Activated CD8-positive, alpha-beta T cell treated with anti-CD3 and anti-CD28 coated beads for 36 hours (primary cell): ENCODE data around the gene CHST9. TPM values are rescaled to one million over a fixed set of nuclear protein-coding genes. Genes with fewer than 3 reads are reported as not detected.

ENCODE experiments used
- ATAC-seq: fragments of 200-7000 bp; cut with Tn5 transposase; one replicate; pipeline ENCODE4 v1.10.0; 2021; ENCODE audit warnings: mild to moderate bottlenecking, moderate library complexity
- CTCF ChIA-PET: fragments of 350-600 bp; sonication (Branson Sonifier 250); formaldehyde crosslinking; loops from one replicate; lab custom pipeline; 2021; ENCODE audit warnings: antibody characterized with exemption; lab: Charles Lee
- POLR2A ChIA-PET: fragments of 350-600 bp; sonication (Branson Sonifier 250); formaldehyde crosslinking; loops from one replicate; lab custom pipeline; 2021; ENCODE audit warnings: antibody characterized with exemption; lab: Charles Lee
- DNase-seq: peaks from one replicate; pipeline ENCODE4 v3.0.0-alpha.2; 2020
- H3K27ac Mint-ChIP-seq: one replicate; pipeline ENCODE4 v1.8.0; 2021; ENCODE audit warnings: mild to moderate bottlenecking, mixed read lengths
- H3K27me3 Mint-ChIP-seq: one replicate; pipeline ENCODE4 v1.8.0; 2021; ENCODE audit warnings: mixed read lengths
- H3K36me3 Mint-ChIP-seq: one replicate; pipeline ENCODE4 v1.8.0; 2021; ENCODE audit warnings: low read depth, mixed read lengths
- H3K4me1 Mint-ChIP-seq: one replicate; pipeline ENCODE4 v1.8.0; 2021; ENCODE audit warnings: low read depth, mixed read lengths
- H3K4me3 Mint-ChIP-seq: one replicate; pipeline ENCODE4 v1.8.0; 2021; ENCODE audit warnings: mild to moderate bottlenecking, moderate library complexity, mixed read lengths
- H3K9me3 Mint-ChIP-seq: one replicate; pipeline ENCODE4 v1.8.0; 2021; ENCODE audit warnings: mixed read lengths
- intact Hi-C: fragments of 100-400 bp; cut with micrococcal nuclease; formaldehyde crosslinking; loops from one replicate; pipeline ENCODE4 v1.10.0; 2022
- total RNA-seq, 2 experiments: library from RNA; stranded (reverse); gene quantifications; one replicate each; pipeline ENCODE4 v1.2.3, GENCODE V29; 2021
- TF ChIP-seq, protein P1 (sequence below): fragments of 200-600 bp; IDR thresholded peaks from one replicate; pipeline ENCODE4 v1.8.0; 2022; ENCODE audit warnings: antibody characterized with exemption, mild to moderate bottlenecking

The CHST9 gene
- total RNA-seq, 2 experiments from 2014 or later: not detected

DNA sequence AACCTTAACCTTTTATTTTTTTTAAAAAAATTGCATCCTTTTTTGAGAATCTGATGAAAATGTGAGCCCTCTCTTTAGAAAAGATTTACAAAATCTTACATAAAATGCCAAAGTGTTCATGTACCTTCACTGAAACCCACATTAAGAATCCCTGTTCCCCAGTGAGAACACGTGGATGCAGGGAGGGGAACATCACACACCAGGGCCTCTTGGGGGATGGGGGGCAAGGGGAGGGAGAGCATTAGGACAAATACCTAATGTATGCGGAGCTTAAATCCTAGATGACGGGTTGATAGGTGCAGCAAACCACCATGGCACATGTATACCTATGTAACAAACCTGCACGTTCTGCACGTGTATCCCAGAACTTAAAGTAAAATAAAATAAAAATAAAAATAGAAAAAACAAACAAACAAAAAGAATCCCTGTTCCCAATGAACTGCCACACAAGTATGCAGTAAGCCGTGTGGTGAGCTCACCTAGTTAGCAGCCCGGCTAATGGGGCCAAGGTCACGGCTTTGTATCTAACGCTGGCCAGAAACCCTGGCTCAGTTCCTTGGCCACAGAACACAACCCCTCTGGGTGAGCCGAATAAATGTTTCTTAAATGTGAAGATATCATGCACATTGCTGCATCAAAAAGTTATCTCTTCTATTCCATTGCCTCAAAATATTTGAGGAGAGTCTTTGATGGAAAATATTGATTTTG is 41.4 kb downstream of the CHST9 start:
- POLR2A ChIA-PET: no interaction called here
- Mint-ChIP-seq H3K27me3 (no peaks in the 10 kb centered on the region), H3K36me3 (no peaks in the 10 kb centered on the region), H3K27ac (no peak overlapping the region), H3K4me3 (no peak overlapping the region), H3K4me1 (no peaks in the 10 kb centered on the region), H3K9me3 (peaks cover 2% of the 10 kb centered on the region)
- ATAC-seq (no peak), DNase-seq (no peak)
- TF ChIP-seq, protein P1, sequence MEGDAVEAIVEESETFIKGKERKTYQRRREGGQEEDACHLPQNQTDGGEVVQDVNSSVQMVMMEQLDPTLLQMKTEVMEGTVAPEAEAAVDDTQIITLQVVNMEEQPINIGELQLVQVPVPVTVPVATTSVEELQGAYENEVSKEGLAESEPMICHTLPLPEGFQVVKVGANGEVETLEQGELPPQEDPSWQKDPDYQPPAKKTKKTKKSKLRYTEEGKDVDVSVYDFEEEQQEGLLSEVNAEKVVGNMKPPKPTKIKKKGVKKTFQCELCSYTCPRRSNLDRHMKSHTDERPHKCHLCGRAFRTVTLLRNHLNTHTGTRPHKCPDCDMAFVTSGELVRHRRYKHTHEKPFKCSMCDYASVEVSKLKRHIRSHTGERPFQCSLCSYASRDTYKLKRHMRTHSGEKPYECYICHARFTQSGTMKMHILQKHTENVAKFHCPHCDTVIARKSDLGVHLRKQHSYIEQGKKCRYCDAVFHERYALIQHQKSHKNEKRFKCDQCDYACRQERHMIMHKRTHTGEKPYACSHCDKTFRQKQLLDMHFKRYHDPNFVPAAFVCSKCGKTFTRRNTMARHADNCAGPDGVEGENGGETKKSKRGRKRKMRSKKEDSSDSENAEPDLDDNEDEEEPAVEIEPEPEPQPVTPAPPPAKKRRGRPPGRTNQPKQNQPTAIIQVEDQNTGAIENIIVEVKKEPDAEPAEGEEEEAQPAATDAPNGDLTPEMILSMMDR: no peak
- CTCF ChIA-PET: no interaction called here
- intact Hi-C loops: no loop called here

- Mint-ChIP-seq H3K27ac (no peak overlapping the region), H3K4me1 (no peaks in the 10 kb centered on the region), H3K4me3 (no peak overlapping the region), H3K27me3 (no peaks in the 10 kb centered on the region), H3K36me3 (no peaks in the 10 kb centered on the region), H3K9me3 (peaks cover under 1% of the 10 kb centered on the region)
- ChIA-PET POLR2A (no interaction called here), CTCF (no interaction called here)
- TF ChIP-seq, protein P1: no peak
- ATAC-seq: no peak
- intact Hi-C loops: no loop called here
- no peak for DNase-seq
These were observed 42.2 kb downstream of the CHST9 start for GRCh38 chr18:27142891-27143290.

DNA sequence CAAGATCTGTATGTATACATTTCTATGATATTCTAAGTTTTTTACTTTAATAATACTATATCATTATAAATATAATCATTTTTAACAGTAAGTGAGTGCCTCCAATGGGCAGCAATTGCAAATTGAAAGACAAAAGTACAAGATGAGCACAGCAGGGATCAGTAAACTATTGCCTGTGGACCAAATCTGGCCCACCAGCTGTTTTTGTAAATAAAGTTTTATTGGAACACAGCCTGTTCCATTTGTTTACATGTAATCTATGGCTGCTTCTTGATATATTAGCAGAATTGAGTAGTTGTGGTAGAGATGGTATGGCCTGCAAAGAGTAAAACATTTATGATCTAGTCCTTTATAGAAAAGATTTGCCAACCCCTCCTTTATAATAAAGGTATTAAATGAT is 43.2 kb downstream of the CHST9 start:
- DNase-seq (no peak), ATAC-seq (no peak)
- POLR2A ChIA-PET: no interaction called here
- no peaks in the 10 kb centered on the region for H3K27me3 Mint-ChIP-seq
- intact Hi-C loops: no loop called here
- H3K4me3 Mint-ChIP-seq: no peak overlapping the region
- CTCF ChIA-PET: no interaction called here
- H3K4me1 Mint-ChIP-seq: no peaks in the 10 kb centered on the region
- no peaks in the 10 kb centered on the region for H3K9me3 Mint-ChIP-seq
- H3K36me3 Mint-ChIP-seq: no peaks in the 10 kb centered on the region
- TF ChIP-seq, protein P1: no peak
- H3K27ac Mint-ChIP-seq: no peak overlapping the region

DNA sequence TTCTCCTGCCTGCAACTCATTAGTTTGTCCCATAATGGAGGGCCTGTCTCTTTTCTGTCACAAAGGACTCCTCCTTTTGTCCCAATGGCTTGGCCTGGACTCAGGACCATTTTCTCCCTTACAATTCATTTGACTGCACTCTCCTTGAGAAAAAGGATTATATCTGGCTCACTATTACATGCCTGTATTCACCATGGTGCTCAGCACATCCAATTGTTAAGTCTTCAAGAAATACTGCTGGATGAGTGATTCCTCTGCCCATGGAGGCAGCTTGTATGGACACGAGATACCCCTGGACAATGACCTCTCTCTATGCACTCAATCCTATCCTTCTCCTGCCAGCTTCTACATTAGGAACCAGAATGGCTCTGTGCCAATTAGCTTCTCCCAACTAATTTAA is 47.0 kb downstream of the CHST9 start:
- Mint-ChIP-seq H3K9me3 (no peaks in the 10 kb centered on the region), H3K4me1 (no peaks in the 10 kb centered on the region), H3K4me3 (no peak overlapping the region), H3K27me3 (no peaks in the 10 kb centered on the region), H3K27ac (no peak overlapping the region), H3K36me3 (no peaks in the 10 kb centered on the region)
- intact Hi-C loops: no loop called here
- ChIA-PET POLR2A (no interaction called here), CTCF (no interaction called here)
- ATAC-seq (no peak), DNase-seq (no peak)
- TF ChIP-seq, protein P1: no peak

DNA sequence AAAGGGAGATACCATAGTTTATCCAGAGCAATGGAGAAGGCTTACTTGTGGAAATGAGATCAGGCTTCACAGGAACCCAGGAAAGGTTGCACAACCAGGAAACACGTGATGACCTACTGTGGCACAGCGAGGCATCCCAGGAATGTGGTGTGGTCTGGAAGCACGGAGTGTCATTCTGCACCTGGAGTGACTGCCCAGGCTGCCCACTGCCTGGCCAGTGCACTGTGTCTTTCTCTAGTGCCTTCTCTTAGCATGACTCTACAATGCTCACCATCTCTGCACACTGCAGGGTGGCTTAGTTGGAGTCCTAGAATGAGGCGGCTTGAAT is 48.9 kb downstream of the CHST9 start:
- TF ChIP-seq, protein P1: no peak
- intact Hi-C loops: no loop called here
- DNase-seq (no peak), ATAC-seq (no peak)
- ChIA-PET CTCF (no interaction called here), POLR2A (no interaction called here)
- H3K4me3 Mint-ChIP-seq: no peak overlapping the region
- H3K27me3 Mint-ChIP-seq: no peaks in the 10 kb centered on the region
- H3K27ac Mint-ChIP-seq: no peak overlapping the region
- no peaks in the 10 kb centered on the region for H3K9me3 Mint-ChIP-seq
- H3K36me3 Mint-ChIP-seq: no peaks in the 10 kb centered on the region
- H3K4me1 Mint-ChIP-seq: no peaks in the 10 kb centered on the region
